Islet of Langerhans (tissue), 1 donor: ENCODE data around the gene DEAF1.
"Not testable (repeated sequence)": the region's sequence is repeated elsewhere in the genome, so short reads cannot be mapped to it uniquely, and the experiment has no call there.

Experiments
- FAIRE-seq: peaks from one replicate; lab custom pipeline; 2011; peaks lifted over from hg19 to GRCh38; lab: Jason Lieb, UNC

The DEAF1 gene

GRCh38 chr11:699116-699508 is 4.1 kb upstream of the DEAF1 start:
- no peak for FAIRE-seq

- FAIRE-seq: no peak
Measured at GRCh38 chr11:698493-699115, 3.6 kb upstream of the DEAF1 start.

- no peak for FAIRE-seq
Measured at GRCh38 chr11:697811-698311, 2.8 kb upstream of the DEAF1 start.

GRCh38 chr11:696955-697491 is 2.0 kb upstream of the DEAF1 start:
- peak; percentile 45 for FAIRE-seq

- peak; percentile 78 for FAIRE-seq
Measured at GRCh38 chr11:695538-696248, 671 bp upstream of the DEAF1 start, which contains the start of gene TMEM80. TSS of gene TMEM80 (plus strand) at chr11:695816. CDS start at chr11:695828, 12 bp downstream.

- FAIRE-seq: peak; percentile 53
Measured at GRCh38 chr11:695288-695537, 191 bp upstream of the DEAF1 start.

- no peak for FAIRE-seq
Measured at GRCh38 chr11:693887-694562, 997 bp downstream of the DEAF1 start.

- FAIRE-seq: no peak
Measured at GRCh38 chr11:693415-693831, 1.6 kb downstream of the DEAF1 start.

DNA sequence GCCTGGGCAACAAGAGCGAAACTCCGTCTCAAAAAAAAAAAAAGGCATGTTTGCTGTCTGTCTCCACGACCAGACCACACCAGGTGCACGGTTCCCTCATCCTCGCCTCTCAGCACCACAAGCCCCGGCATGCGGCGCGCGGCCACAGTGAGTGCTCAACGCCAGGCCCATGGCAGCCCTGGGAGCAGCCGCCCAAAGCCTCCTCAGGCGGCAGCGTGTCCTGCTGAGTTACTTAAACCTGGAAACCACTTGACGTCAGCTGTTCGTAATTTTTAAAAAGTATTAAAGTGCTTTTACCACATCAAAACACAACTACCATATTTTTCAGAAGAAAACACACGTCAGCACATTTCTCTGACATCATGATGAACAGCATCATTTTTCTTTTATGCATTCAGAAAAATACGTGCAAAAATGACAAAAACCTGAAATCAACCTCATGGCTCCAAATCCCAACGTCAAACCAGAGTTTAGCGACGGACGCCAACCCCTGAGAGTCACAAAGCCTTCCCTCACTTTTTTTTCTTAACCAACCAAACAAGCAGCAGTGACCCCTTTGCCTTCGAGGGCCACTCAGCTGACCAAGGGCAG is 2.1 kb downstream of the DEAF1 start:
- FAIRE-seq: no peak

GRCh38 chr11:691710-692590 is 3.1 kb downstream of the DEAF1 start:
- no peak for FAIRE-seq

DNA sequence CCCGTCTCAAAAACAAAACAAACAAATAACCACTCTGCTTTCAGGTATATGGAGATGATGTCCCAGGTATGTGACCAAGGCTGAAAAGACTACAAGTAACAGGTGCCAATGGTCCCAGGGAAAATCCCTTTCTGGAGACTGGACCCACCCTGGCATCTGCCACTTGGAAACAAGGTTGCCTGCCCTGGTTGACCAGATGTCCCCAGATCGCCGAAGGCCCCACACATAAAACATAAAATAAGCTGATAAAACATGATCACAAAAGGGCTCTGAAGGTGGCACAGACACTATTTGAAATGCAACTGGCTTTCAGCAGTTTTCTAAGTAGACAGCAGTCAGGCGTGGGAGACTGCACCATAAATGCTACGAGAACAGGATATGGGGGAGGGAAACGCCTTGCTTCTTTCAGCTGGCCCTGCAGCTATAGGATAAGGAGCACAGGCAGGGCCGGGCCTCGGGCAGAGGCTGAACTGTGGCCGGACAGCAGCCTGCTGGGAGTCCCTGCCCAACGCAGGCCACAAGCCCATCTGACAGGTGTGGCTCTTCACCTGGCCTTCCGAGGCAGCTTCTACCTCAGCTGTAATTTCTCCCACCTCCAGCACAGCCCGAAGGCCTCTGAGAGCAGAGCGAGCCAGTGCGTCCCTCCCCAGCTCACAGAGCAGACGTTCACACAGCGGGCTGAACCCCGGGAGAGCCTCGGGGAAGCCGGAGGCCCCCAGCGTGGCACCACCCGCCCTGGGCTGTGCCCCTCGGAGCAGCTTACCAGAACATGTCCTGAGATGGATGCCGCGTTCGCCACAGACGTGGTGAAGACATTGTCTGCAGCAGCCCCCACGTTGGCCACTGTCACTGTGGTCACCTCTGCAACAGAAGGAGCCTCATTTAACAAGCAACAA is 4.0 kb downstream of the DEAF1 start:
- FAIRE-seq: no peak

DNA sequence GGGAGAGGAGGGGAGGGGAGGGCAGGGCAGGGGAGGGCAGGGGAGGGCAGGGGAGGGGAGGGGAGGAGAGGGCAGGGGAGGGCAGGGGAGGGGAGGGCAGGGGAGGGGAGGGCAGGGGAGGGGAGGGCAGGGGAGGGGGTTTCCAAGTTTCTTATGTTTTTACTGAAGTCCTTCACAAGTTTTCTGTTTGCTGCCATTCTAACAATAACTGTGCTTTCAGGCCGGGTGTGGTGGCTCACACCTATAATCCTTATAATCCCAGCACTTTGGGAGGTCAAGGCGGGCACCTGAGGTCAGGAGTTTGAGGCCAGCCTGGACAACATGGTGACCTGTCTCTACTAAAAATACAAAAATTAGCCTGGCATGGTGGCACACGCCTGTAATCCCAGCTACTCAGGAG is 4.8 kb downstream of the DEAF1 start:
- not testable (repeated sequence) for FAIRE-seq

DNA sequence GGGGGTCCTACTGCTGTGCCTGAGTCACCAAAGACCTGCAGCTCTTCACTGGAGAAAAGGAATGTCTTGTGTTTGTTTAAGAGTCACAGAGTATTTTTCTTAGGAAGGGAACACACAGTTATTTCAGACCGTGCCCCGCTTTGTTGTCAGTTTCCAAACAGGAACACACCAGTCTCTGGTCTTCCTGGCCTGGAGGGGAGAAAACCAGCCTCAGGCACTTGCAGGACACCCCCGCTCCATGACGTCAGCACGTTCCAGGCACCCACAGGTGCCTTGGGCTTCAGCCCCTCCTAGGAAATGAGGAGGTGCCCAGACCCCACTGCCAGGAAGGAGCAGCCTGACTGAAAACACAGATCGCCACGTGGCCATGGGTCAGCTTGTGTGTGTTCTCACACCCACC is 5.4 kb downstream of the DEAF1 start:
- FAIRE-seq: no peak

- FAIRE-seq: no peak
Measured at GRCh38 chr11:688681-689080, 6.3 kb downstream of the DEAF1 start.

GRCh38 chr11:687751-688150 is 7.3 kb downstream of the DEAF1 start:
- FAIRE-seq: no peak

- FAIRE-seq: no peak
Measured at GRCh38 chr11:686451-687243, 8.4 kb downstream of the DEAF1 start.

DNA sequence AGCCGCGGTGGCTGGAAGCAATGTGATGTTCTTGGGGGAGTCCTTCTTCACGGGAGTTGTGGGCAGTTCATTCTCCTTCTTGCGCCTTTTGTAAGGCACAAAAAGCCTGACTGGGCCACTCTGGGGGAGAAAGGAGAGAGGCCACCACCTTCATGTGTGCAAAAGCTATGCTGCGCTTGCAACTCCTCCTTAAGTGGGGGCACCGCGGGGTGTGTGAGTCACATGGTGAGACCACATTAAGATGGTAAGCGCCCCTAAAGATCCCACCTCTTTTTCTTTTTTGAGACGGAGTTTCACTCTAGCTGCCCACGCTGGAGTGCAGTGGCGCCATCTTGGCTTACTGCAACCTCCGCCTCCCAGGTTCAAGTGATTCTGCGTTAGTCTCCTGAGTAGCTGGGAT is 14.1 kb downstream of the DEAF1 start:
- no peak for FAIRE-seq

GRCh38 chr11:680476-680875 is 14.5 kb downstream of the DEAF1 start:
- FAIRE-seq: no peak

GRCh38 chr11:679271-680207 is 15.5 kb downstream of the DEAF1 start:
- no peak for FAIRE-seq
